IMR-90 (cell line): ENCODE measurements around the gene KLHDC7B.

Source experiments
- MAFK ChIP-seq: IDR thresholded peaks from 2 replicates; pipeline ENCODE4 v1.6.1; 2012; ENCODE audit warnings: low read depth, low read length, improper control_type of control experiment
- TF ChIP-seq, protein P1 (sequence below): conservative IDR thresholded peaks from 2 replicates; pipeline ENCODE4 v1.5.1; 2012; ENCODE audit warnings: mild to moderate bottlenecking, low read depth, low read length, improper control_type of control experiment

DNA sequence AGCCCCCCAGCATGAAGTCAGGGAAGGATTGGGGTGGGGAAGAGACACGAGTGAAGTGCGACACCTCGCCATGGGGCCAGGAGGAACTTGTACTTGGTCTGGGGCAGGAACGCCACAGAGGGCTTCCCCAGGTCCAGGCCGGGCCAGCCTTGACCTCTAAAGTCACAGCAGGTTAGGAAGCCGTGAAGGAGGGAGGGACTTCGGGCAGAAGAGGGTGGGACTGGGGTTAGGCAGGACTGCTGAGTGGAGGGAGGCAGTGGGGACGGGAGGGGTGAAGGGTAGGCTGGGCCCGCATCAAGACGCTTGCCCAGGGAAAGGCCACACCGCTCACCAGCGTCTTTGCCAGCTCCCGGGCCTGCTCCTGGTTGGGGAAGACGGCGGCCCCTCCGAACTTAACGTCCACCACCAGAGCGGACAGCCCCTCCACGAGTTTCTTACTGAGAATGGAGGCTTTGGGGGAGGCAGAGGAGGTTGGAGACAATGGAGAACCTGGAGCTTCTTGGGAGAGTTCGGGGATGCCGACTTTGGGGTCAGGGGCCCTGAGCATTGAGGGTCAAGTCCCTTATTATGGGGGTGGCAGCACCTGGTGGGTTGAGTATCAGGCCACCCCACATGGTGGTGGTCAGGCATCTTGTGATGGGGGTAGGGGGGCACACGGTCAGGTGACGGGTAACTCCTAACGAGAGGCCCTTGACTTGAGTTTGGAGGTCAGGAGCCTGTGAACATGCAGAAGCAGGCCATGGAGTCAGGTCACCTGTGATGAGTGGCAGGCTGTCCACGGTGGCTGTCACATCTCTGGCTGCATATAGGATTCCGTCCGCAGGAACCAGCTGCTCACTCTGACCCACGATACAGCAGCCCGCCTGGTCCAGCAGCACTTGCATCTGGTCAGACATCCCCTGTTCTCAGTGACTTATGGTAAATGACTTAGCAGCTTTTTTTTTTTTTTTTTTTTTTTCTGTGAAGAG lies 18.6 kb upstream of the KLHDC7B start:
- no peak for TF ChIP-seq MAFK
- TF ChIP-seq, protein P1, sequence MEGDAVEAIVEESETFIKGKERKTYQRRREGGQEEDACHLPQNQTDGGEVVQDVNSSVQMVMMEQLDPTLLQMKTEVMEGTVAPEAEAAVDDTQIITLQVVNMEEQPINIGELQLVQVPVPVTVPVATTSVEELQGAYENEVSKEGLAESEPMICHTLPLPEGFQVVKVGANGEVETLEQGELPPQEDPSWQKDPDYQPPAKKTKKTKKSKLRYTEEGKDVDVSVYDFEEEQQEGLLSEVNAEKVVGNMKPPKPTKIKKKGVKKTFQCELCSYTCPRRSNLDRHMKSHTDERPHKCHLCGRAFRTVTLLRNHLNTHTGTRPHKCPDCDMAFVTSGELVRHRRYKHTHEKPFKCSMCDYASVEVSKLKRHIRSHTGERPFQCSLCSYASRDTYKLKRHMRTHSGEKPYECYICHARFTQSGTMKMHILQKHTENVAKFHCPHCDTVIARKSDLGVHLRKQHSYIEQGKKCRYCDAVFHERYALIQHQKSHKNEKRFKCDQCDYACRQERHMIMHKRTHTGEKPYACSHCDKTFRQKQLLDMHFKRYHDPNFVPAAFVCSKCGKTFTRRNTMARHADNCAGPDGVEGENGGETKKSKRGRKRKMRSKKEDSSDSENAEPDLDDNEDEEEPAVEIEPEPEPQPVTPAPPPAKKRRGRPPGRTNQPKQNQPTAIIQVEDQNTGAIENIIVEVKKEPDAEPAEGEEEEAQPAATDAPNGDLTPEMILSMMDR = no peak
